NK-92 (cell line): ENCODE measurements around the gene FLNB.

Experiments used
- DNase-seq: peaks from one replicate; lab custom pipeline; 2025; ENCODE audit not compliant: unreplicated experiment; lab: John Stamatoyannopoulos, UW

FLNB gene

DNA sequence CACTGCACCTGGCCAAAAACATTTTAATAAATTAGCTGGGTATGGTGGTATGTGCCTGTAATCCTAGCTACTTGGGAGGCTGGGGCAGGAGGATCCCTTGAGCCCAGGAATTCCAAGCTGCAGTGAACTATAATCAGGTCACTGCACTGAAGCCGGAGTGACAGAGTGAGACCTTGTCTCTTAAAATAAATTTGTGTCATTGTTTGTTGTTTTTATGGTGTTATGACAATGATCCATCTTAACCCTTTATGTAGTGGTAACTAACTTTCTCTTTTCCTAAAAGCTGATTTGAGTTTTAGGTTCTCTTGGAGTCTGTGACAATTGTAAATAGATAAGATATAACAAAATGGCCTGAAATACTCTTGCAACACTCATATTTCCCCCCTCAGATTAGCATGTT is 20.7 kb downstream of the FLNB start:
- no peak for DNase-seq

- DNase-seq: no peak
These were observed 21.8 kb downstream of the FLNB start for GRCh38 chr3:58029842-58030584.

DNA sequence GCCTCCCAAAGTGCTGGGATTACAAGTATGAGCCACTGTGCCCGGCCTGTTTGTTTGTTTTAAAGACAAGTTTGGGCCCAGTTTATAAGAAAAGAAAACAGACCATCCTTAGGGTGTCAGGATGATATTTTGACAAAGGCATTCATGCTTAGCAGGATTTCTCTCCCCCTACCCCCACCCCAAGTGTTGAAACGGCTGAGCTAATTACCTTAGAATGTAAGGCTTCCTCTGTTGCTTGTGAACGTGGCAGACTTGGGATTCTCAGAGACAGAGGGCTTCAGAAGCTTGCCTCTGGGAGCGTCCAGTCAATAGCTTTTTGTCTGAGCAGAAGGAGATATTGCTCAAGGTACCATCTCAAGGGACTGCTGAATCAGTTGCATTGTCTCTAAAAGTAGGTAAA is 24.0 kb downstream of the FLNB start:
- no peak for DNase-seq

DNA sequence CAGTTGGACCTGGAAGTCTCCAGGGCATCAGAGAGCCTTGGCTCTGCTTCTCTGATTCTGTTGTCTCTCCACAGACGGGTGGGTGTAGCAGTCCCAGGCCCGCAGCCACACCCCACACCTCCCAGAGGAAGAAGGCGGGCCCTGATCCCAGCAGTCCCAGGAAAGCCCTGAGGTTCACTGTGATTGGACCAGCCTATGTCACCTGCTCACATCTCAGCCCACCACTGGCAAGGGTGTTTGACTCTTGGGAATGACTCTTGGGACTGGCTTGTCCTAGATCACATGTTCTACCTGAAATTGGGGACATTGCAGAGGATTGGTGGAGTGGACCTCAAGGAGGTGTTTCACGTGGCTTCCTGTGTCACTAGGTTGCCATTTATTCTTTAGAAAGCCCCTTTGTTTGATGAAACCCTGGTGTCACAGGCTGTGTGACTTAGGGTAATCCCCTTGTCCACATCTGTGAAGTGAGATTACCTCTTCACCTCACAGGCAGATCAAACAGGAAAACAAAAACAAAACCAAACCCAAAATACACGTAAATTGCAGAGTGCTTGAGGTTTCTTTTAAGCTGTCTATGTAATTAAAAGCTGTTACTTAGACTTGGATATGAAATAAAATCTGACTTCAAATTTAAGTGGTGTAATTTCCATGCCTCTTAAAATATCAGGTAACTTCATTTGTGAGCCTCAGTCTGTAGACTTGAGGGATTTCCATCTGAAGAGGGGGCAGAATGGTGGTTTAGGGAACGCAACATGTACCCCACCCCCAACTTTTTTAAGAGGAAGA is 26.7 kb downstream of the FLNB start:
- no peak for DNase-seq

DNA sequence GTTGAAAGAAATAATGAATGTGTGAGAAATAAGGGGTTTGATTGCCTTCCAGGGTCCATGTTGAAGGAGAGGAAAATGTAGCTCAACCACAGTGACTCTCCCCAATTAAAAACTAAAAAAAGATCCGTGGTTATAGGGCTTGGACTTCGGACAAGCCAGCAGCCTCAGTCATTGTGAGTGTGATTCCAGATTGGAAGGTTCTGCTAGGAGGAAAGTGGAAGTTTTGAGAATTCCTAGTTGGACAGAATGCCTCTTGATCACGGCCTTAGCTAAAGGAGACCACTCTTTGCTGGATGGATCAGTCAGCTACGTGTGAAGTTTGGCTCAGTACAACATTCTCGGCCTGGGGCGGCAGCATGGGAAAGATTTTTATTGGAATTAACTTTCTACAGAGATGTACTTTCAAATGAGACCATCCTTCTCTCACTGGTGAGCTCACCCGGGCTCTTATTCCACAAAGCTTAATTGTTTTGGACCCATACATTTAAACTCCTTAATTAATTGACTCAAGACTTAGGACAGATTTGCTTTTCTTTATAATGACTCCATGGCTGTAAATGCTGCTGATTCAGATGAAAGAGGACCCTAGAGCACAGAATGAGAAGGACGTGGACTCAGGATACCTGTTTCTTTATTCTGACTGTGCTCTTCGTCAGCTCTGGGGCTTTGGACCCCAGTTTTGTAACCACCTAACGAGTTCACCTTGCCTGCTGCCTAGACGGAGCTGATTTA is 27.5 kb downstream of the FLNB start:
- no peak for DNase-seq

GRCh38 chr3:58036293-58037032 is 28.2 kb downstream of the FLNB start:
- DNase-seq: no peak

DNA sequence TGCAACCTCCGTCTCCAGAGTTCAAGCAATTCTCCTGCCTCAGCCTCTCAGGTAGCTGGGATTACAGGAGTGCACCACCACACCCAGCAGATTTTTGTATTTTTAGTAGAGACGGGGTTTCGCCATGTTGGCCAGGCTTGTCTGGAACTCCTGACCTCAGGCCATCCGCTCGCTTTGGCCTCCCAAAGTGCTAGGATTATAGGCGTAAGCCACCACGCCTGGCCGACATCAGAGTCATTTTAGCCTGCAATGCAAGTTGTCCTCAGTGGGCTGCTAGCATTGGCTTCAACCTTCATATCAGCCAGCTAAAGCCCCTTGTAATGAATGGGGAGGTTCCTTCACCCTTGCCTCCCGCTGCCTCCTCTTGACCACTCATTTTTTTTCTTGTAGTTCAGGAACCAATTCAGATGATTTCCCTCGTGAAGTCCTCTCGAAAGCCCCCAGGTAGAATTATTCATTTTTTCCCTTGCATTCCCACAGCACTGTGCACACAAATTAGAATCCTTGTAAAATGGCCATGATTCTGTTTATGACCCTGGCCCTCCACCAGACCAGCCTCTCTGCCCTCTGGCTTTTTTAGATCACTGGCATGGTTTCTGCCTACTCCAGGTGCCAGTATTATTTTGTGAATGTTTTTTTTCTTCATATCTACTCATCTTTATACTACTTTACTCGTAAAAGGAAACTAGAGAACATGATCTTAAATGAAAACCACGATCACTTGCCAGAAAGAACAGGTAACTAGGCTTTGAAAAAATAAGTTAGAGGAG is 29.1 kb downstream of the FLNB start:
- no peak for DNase-seq

GRCh38 chr3:58038675-58039292 is 30.6 kb downstream of the FLNB start:
- no peak for DNase-seq

GRCh38 chr3:58039601-58040000 is 31.4 kb downstream of the FLNB start:
- no peak for DNase-seq

DNA sequence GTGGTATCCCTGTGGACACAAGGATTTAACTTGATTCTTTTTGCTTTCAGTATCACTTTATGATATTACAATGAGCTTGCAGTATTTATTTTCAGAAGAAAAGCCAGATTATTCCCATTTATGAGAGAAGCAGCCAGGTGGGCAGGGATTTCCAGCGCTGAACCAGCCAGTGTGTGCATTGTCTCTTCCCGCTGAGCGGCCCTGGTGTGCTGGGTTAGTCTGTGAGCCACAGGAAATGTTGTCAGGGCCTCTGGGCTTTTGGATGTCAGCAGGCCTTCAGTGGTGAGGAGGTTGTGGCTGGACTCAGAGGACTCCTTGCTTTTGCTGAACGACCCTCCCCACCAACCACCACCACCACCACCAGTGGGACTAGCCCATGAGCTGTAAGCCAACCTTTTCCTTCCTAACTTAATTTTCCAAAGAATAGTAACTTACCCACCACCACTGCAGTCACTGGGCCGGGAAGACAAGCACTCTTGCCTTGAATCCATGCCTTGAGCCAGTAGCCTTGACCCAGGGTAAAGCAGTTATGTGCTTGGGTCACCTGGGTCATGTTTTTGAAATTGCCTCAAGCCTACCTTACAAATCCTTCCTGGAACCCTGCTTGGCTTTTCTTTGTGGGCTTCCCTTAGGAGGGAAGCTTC is 33.1 kb downstream of the FLNB start:
- DNase-seq: no peak

DNA sequence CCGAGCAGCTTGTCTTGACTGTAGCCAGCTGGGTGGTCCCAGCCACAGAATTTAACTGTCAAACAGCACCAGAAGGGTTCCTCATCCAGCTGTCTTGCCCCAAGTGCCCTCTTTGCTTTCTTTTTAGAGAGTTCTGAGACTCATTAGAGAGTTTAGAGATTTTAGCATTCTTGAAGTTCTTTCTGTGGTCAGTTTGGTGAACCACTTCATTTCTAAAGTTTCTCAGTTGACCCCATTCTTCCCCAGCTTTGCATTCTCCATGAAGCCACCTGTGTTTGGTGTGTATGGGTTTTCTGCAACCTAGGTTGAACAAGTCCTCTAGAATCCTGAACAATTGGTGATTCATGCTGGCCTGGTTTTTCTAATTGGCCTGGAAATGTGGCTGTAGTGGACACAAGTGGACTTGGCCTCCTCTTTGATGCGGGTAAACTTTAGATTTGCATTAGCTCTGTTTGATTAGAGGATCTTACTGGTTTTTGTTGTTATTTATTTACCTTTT is 33.7 kb downstream of the FLNB start:
- DNase-seq: no peak

DNA sequence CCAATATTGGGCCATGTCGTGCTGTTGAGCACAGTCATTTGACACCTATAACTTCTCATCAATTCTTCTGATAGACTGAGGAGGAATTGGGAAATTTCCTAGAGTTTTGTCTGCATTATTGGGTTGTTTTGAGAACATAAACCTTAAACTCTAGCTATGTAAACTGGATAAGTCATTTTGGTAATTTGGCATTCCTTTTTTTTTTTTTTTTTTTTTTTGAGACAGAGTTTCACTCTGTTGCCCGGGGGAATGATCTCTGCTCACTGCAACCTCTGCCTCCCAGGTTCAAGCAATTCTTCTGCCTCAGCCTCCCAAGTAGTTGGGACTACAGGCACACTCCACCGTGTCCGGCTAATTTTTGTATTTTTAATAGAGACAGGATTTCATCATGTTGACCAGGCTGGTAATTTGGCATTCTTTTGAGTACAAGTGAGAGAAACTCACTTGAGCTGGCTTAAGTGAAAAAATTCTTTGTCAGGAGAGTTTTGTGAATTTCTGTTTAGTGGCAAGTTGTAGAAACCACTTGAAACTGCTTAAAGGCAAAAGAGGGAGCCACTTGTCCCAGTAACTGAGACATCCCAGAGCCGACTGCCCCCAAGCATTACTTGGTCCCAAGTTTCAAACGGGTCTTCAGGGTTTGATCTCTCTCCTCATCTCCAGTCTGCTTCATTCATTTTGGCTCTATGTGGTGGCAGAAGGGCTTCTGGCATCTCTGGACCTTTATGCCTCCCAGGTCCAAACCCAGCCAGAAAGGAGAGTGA is 34.9 kb downstream of the FLNB start:
- DNase-seq: no peak

DNA sequence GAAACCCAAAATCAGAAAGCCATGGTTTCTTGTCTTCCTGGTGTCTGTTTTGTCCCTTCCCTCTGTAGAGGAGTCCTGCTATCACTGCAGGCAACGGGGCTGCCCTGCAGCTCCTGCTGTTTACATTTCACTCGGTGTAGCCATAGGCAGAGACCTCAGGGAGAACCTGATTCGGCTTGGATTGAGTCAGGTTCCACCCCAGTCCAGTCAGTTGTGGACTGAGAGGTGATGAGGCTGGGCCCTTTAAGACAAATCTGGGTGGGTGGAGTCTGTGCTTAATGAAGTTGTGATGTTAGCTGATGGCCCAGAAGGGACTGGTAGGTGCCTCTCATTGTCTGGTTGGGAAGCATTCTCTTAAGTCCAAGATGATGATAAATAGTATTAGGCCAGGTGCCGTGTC is 35.7 kb downstream of the FLNB start:
- no peak for DNase-seq

- no peak for DNase-seq
These were observed 36.7 kb downstream of the FLNB start for GRCh38 chr3:58044691-58045483.

GRCh38 chr3:58047826-58048225 is 39.6 kb downstream of the FLNB start:
- DNase-seq: no peak

- no peak for DNase-seq
These were observed 40.1 kb downstream of the FLNB start for GRCh38 chr3:58048301-58048700.

DNA sequence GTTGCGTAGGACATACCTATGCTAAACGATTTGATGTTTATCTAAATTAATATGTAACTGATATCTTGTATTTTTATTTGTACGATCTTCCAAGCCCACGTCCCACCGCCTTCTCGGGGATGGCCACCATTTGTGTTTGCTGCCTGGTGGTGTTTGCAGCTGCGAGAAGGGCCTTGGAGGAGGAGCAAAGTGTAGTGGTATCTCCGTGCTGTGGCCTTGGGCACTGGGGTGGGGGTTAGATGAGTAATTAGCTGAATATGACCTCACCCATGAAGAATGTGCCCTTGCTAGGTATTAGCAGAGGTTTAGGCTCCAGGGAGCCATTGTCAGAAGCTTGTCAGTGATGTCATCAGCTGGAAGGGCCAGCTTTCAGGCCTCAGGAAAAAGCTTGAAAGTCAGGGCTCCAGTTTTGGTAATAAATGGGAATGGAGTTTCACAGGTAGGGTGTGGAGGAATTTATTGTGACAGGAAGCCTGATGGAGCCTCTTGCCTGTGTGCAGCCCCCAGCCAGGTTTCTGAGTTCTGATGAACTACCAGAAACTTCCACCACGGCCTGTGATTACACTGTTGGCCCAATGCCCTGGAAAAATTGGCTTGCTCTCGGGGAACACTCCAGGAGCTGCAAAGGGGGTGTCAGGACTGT is 41.0 kb downstream of the FLNB start:
- DNase-seq: no peak
